HuH-7 (cell line): ENCODE results near the gene ENO1.
"Not testable (repeated sequence)": the region's sequence is repeated elsewhere in the genome, so short reads cannot be mapped to it uniquely, and the experiment has no call there.

ENCODE experiments used
- DNase-seq: peaks from one replicate; pipeline ENCODE4 v3.0.0; 2011; ENCODE audit warnings: low spot score

Gene ENO1

GRCh38 chr1:8896775-8897174 is 18.3 kb upstream of the ENO1 start:
- DNase-seq = not testable (repeated sequence)

- no peak for DNase-seq
Measured at GRCh38 chr1:8892026-8892425, 13.5 kb upstream of the ENO1 start.

GRCh38 chr1:8891401-8891800 is 12.9 kb upstream of the ENO1 start:
- no peak for DNase-seq

DNA sequence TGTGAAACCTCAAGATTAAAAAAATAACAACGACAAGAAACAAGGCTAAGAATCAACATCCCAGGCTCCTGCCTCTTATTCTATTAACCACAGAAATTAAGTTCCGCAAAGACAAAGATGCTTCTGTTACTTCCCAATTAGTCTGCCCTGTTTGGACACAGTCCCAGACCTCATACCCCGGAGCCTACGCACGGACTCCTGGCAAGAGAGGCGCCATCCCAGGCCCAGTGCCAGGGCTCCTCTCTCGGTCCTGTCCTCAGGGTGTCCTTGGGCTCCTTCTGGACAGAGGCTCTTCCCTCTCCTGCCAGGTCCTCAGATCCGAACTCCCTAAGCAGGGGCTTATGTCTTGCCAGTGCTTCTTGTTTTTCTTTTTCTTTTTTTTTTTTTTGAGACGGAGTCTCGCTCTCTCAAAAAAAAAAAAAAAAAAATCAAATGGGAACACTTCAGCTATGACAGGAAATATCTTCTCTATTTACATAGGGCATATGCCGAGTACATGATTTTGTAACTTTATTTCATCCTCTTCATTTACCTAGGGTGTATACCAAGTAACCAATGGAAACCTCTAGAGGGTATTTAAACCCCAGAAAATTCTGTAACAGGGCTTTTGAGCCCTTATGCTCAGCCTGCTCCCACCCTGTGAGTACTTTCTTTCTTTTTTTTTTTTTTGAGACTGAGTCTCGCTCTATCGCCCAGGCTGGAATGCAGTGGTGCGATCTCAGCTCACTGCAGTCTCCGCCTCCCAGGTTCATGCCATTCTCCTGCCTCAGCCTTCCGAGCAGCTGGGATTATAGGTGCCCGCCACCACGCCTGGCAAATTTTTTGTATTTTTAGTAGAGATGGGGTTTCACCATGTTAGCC is 11.7 kb upstream of the ENO1 start:
- DNase-seq = no peak

DNA sequence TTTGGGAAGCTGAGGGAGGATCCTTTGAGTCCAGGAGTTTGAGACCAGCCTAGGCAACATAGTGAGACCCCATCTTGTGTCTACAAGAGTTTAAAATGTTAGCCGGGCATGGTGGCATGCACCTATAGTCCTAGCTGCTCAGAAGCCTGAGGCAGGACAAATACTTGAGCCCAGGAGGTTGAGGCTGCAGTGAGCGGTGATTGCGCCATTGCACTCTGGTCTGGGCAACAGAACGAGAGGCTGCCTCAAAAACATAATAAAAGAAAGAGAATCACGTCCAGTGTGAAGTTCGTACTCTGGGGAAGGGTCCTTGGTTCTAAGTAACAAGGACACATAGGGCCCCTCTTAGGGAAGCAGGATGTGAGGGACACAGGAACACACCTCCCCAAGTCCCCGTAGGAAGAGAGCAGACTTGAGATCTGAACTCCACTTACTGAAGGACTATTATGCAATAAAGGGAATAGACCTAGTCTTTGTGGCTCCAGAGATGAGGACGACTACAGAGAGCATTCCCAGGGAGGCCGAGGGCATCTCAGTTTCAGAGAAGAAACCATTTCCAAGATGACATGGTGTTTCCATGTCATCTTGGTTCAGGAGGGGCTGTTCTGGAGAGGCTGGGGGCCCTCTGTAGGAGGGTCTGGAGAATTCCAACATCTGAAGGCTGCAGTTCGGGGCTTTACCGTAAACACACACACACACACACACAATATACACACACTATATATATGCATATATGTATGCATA is 10.8 kb upstream of the ENO1 start:
- DNase-seq = peak; percentile 41

DNA sequence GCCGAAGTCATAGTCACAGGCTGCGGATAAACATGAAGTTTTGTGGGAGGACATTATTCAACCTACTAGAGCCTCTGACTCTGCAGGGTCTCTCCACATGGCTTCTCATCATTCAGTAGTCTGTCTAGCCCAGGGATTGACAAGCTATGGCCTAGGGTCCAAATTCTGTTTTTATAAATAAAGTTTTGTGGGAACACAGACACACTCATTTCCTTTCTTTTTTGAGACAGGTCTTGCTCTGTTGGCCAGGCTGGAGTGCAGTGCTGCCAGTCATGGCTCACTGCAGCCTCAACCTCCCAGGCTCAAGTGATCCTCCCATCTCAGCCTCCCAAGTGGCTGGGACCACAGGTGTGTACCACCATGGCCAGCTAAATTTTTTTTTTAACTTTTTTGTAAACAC is 8.1 kb upstream of the ENO1 start:
- DNase-seq = no peak

GRCh38 chr1:8886031-8886524 is 7.6 kb upstream of the ENO1 start:
- DNase-seq = not testable (repeated sequence)

GRCh38 chr1:8884105-8884504 is 5.6 kb upstream of the ENO1 start:
- DNase-seq = not testable (repeated sequence)

DNA sequence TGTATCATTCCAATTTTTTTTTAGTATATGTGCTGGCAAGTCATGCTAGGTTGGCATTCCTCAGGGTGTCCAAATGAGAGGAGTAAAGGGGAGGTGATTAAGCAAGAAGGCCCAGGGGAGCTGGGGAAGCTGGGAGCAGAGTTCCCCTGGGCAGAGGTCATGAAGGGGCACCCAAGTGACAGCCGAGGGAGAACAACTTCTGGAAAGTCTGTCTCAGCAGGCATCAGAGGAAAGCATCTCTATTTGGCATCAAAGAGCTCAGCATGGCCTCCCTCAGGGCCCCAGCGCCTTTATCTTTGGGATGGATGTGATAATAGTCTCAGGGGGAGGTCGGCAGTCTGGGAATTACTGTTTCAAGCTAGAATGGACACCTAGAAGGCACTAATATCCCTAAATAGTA is 5.0 kb upstream of the ENO1 start:
- DNase-seq = no peak

GRCh38 chr1:8879922-8880676 is 1.6 kb upstream of the ENO1 start:
- peak; percentile 73 for DNase-seq

GRCh38 chr1:8879464-8879921 is 1.0 kb upstream of the ENO1 start:
- DNase-seq = no peak

GRCh38 chr1:8878698-8879463 is 395 bp upstream of the ENO1 start:
- DNase-seq = peak; percentile 98

DNA sequence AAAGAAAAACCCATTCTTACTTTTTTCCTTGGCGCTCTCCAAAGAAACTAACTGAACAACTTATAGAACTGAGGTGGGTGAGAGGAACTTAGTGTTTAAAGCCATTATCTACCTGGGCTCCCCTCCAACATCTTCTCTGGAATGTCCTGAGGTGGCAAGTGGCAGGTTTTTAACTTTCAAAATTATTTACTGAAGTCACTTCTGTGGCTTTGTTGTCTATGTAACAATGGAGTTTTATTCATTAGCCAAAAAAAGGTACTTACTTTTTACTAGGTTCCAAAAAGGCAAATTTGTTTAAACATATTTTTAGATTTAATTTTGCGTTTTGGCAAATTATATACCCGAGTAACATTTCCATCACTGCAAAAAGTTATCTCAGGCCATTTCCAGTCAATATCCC is 2.4 kb downstream of the ENO1 start:
- DNase-seq = no peak

GRCh38 chr1:8875216-8875861 is 3.1 kb downstream of the ENO1 start:
- no peak for DNase-seq

GRCh38 chr1:8874230-8875201 is 4.0 kb downstream of the ENO1 start:
- DNase-seq = no peak

DNA sequence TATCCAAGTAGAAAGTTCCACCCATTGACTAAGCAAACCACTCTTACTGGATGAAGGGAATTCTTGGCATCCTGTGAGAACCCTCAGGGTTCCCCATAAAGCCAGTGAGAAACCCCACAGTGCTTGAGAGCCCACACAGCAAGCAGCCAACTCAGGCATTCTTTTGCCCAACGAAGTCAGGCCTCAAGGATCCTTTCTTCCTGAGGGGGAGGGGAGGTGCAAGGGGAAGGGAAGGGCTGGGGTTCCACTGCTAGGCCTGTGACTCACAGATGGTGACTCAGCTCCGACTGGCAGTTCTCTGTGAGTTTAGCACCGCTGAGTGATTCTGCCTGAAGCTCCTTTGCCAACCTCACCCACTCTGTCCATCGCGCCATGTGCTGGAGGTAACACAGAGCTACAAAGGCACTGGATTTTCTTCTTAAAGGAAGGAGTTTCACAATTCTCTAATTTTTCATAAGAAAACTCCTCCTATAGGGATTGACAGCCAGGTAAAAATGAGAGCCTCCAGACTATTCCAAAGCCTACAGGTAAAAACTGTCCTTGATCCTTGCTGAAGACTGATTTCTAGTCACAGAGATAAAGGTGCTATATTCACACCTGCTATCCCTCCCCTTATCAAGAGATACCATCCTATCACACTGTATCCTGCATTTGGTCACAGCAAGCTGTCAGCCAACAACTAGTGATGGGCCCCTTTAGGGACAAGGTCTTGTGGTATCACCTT is 4.8 kb downstream of the ENO1 start:
- no peak for DNase-seq

GRCh38 chr1:8873001-8873400 is 5.5 kb downstream of the ENO1 start:
- DNase-seq = no peak

DNA sequence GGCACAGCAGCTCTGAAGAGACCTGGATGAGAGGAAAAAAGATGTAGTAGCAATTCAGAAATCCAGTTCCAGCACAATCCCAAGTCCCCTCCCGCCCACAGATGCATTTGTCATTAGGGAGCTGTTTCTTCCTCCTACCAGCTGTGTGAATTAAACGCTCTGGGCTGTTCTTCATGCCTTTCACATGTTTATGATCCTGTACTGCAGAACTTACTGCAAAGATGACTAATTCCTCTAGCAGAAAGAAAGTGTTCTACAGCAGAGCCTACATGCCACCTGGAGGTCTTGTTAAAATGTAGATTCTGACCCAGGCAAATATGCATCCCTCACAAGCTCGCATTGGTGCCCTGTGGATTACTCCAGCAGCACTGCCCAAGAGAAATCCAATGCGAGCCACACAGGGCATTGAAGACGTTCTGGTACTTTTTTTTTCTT is 6.5 kb downstream of the ENO1 start:
- no peak for DNase-seq

GRCh38 chr1:8871539-8871935 is 6.9 kb downstream of the ENO1 start:
- DNase-seq = peak; percentile 41
